Trophoblast cell (in vitro differentiated cells and primary cell): Measurements from ENCODE around the gene CAVIN3.

ENCODE experiments used
- DNase-seq, 2 donors: peaks; one replicate each; pipeline ENCODE4 v3.0.0-alpha.2; 2016
- H2AFZ ChIP-seq: 2 replicates; pipeline ENCODE4 v1.6.1; 2013; ENCODE audit warnings: low read length, moderate library complexity, mild to moderate bottlenecking; ENCODE audit not compliant: insufficient read depth, poor library complexity
- H2AK5ac ChIP-seq: 2 replicates; pipeline ENCODE4 v1.6.1; 2013; ENCODE audit warnings: mild to moderate bottlenecking, low read length
- H2BK120ac ChIP-seq: 2 replicates; pipeline ENCODE4 v1.6.1; 2013; ENCODE audit warnings: low read length, mild to moderate bottlenecking, moderate library complexity; ENCODE audit not compliant: insufficient read depth, poor library complexity
- H2BK12ac ChIP-seq: 2 replicates; pipeline ENCODE4 v1.6.1; 2013; ENCODE audit warnings: mild to moderate bottlenecking, low read length, moderate library complexity
- H2BK5ac ChIP-seq: 2 replicates; pipeline ENCODE4 v1.6.1; 2013; ENCODE audit warnings: low read length, low read depth, moderate library complexity, mild to moderate bottlenecking; ENCODE audit not compliant: poor library complexity
- H3K14ac ChIP-seq: 2 replicates; pipeline ENCODE4 v1.6.1; 2013; ENCODE audit warnings: mild to moderate bottlenecking, low read length
- H3K18ac ChIP-seq: 2 replicates; pipeline ENCODE4 v1.6.1; 2013; ENCODE audit warnings: mild to moderate bottlenecking, low read length
- H3K23ac ChIP-seq: 2 replicates; pipeline ENCODE4 v1.6.1; 2013; ENCODE audit warnings: low read length
- H3K27ac ChIP-seq: 2 replicates; pipeline ENCODE4 v1.5.1; 2013; ENCODE audit warnings: low read depth, mild to moderate bottlenecking, inconsistent platforms, low read length, moderate library complexity
- H3K27me3 ChIP-seq: 2 replicates; pipeline ENCODE4 v1.6.1; 2013; ENCODE audit warnings: inconsistent platforms, mild to moderate bottlenecking, low read length, moderate library complexity; ENCODE audit not compliant: insufficient read depth
- H3K36me3 ChIP-seq, 2 experiments: 1 replicate in 1 of 2; 2 replicates in 1 of 2; pipeline ENCODE4 v1.6.1; 2013; ENCODE audit warnings: low read length in 2 of 2, mild to moderate bottlenecking in 2 of 2, moderate library complexity in 1 of 2; ENCODE audit not compliant: insufficient read depth in 2 of 2, control insufficient read depth in 1 of 2
- H3K4ac ChIP-seq: 2 replicates; pipeline ENCODE4 v1.6.1; 2013; ENCODE audit warnings: low read depth, mild to moderate bottlenecking, low read length, moderate library complexity
- H3K4me1 ChIP-seq, 2 experiments: 1 replicate in 1 of 2; 2 replicates in 1 of 2; pipeline ENCODE4 v1.6.1; 2013; ENCODE audit warnings: low read length in 2 of 2, mild to moderate bottlenecking in 2 of 2, moderate library complexity in 1 of 2; ENCODE audit not compliant: insufficient read depth in 2 of 2, control insufficient read depth in 1 of 2
- H3K4me2 ChIP-seq: 2 replicates; pipeline ENCODE4 v1.6.1; 2013; ENCODE audit warnings: inconsistent platforms, mild to moderate bottlenecking, low read length, moderate library complexity
- H3K4me3 ChIP-seq: 2 replicates; pipeline ENCODE4 v1.5.1; 2013; ENCODE audit warnings: mild to moderate bottlenecking, low read depth, low read length, inconsistent platforms
- H3K79me1 ChIP-seq: one replicate; pipeline ENCODE4 v1.6.1; 2013; ENCODE audit warnings: low read length
- H3K79me2 ChIP-seq: 2 replicates; pipeline ENCODE4 v1.6.1; 2013; ENCODE audit warnings: low read length, mild to moderate bottlenecking; ENCODE audit not compliant: control insufficient read depth, insufficient read depth, poor library complexity
- H3K9ac ChIP-seq: 2 replicates; pipeline ENCODE4 v1.6.1; 2013; ENCODE audit warnings: mild to moderate bottlenecking, low read length
- H3K9me3 ChIP-seq: 2 replicates; pipeline ENCODE4 v1.6.1; 2013; ENCODE audit warnings: low read depth, mild to moderate bottlenecking, control low read depth, inconsistent platforms, low read length; ENCODE audit not compliant: insufficient read depth
- H4K12ac ChIP-seq: 2 replicates; pipeline ENCODE4 v1.6.1; 2013; ENCODE audit warnings: low read depth, mild to moderate bottlenecking, low read length, moderate library complexity
- H4K8ac ChIP-seq: 2 replicates; pipeline ENCODE4 v1.6.1; 2013; ENCODE audit warnings: low read depth, mild to moderate bottlenecking, low read length, moderate library complexity
- H4K91ac ChIP-seq: one replicate; pipeline ENCODE4 v1.6.1; 2013; ENCODE audit warnings: low read depth, mild to moderate bottlenecking, low read length, moderate library complexity
- WGBS: extraction: QIAGEN DNeasy Blood & Tissue Kit; methylation state at CpG from one replicate; pipeline ENCODE4 v1.1.7; 2013; ENCODE audit warnings: missing lambda C conversion rate; ENCODE audit not compliant: insufficient read length, insufficient coverage; ENCODE audit errors: extremely low coverage; 5-methylcytosine and 5-hydroxymethylcytosine counted together

CAVIN3 gene

GRCh38 chr11:6271598-6271997, 48.7 kb downstream of the CAVIN3 start:
- WGBS = no CpG with 5 or more reads among the region's 3 CpGs
- no peak overlapping the region for H3K18ac ChIP-seq

GRCh38 chr11:6270584-6271246, 49.6 kb downstream of the CAVIN3 start:
- Histone ChIP-seq H2BK12ac (no peak overlapping the region), H3K79me2 (no peaks in the 10 kb centered on the region), H3K4me2 (no peak overlapping the region), H3K79me1 (no peaks in the 10 kb centered on the region), H3K4me1 (no peaks in the 10 kb centered on the region), H2BK120ac (no peak overlapping the region), H3K23ac (no peak overlapping the region), H3K4me3 (no peak overlapping the region), H4K91ac (no peak overlapping the region), H3K9me3 (no peaks in the 10 kb centered on the region), H2AFZ (no peak overlapping the region), H3K9ac (no peak overlapping the region), H2BK5ac (no peak overlapping the region), H4K12ac (no peak overlapping the region), H3K36me3 (peaks cover 9 to 13% of the 10 kb centered on the region in 2 experiments), H3K14ac (no peak overlapping the region), H3K18ac (no peak overlapping the region), H3K27me3 (no peaks in the 10 kb centered on the region), H4K8ac (no peak overlapping the region), H3K27ac (no peak overlapping the region), H2AK5ac (no peak overlapping the region), H3K4ac (no peak overlapping the region)
- WGBS = no CpG with 5 or more reads among the region's 41 CpGs
- no peak for DNase-seq

More at GRCh38 chr11:6271598-6271997, 48.7 kb downstream of the CAVIN3 start:
- Histone ChIP-seq H3K79me1 (no peaks in the 10 kb centered on the region), H2BK12ac (no peak overlapping the region), H2AFZ (no peak overlapping the region), H3K4me2 (no peak overlapping the region), H3K79me2 (no peaks in the 10 kb centered on the region), H3K23ac (no peak overlapping the region), H4K8ac (no peak overlapping the region), H3K27ac (no peak overlapping the region), H2BK5ac (no peak overlapping the region), H4K12ac (no peak overlapping the region), H3K9ac (no peak overlapping the region), H2BK120ac (no peak overlapping the region), H3K14ac (no peak overlapping the region), H3K4me3 (no peak overlapping the region), H3K4ac (no peak overlapping the region), H3K9me3 (no peaks in the 10 kb centered on the region), H4K91ac (no peak overlapping the region), H3K36me3 (peaks cover 9 to 13% of the 10 kb centered on the region in 2 experiments), H3K27me3 (no peaks in the 10 kb centered on the region), H2AK5ac (no peak overlapping the region), H3K4me1 (no peaks in the 10 kb centered on the region)
- no peak for DNase-seq

GRCh38 chr11:6269994-6270393, 50.3 kb downstream of the CAVIN3 start:
- Histone ChIP-seq H3K27me3 (no peaks in the 10 kb centered on the region), H3K36me3 (peaks cover 9 to 13% of the 10 kb centered on the region in 2 experiments), H2BK12ac (no peak overlapping the region), H4K91ac (no peak overlapping the region), H3K9me3 (no peaks in the 10 kb centered on the region), H4K12ac (no peak overlapping the region), H2BK120ac (no peak overlapping the region), H3K9ac (no peak overlapping the region), H3K14ac (no peak overlapping the region), H3K4me3 (peak overlapping the region; percentile 54), H2AK5ac (no peak overlapping the region), H3K79me2 (no peaks in the 10 kb centered on the region), H2AFZ (no peak overlapping the region), H3K4me2 (no peak overlapping the region), H2BK5ac (no peak overlapping the region), H3K4ac (no peak overlapping the region), H4K8ac (no peak overlapping the region), H3K4me1 (no peaks in the 10 kb centered on the region), H3K18ac (no peak overlapping the region), H3K79me1 (no peaks in the 10 kb centered on the region), H3K27ac (no peak overlapping the region), H3K23ac (no peak overlapping the region)
- no peak for DNase-seq
- WGBS = no CpG with 5 or more reads among the region's 24 CpGs
